GM21576 (cell line): Measurements from ENCODE around the gene USP7.
"Not testable (repeated sequence)": the region's sequence is repeated elsewhere in the genome, so short reads cannot be mapped to it uniquely, and the experiment has no call there.

Experiments
- ATAC-seq: cut with Tn5 transposase; IDR thresholded peaks from one replicate; pipeline ENCODE4 v1.9.1; 2021; ENCODE audit warnings: mild to moderate bottlenecking, moderate library complexity; ENCODE audit not compliant: unreplicated experiment

The USP7 gene

GRCh38 chr16:8975039-8975438 is 11.3 kb upstream of the USP7 start:
- no peak for ATAC-seq

- no peak for ATAC-seq
These were observed 9.3 kb upstream of the USP7 start for GRCh38 chr16:8972843-8973586.

- no peak for ATAC-seq
These were observed 7.7 kb upstream of the USP7 start for GRCh38 chr16:8971416-8971815.

GRCh38 chr16:8969202-8969897 is 5.6 kb upstream of the USP7 start:
- ATAC-seq = not testable (repeated sequence)

GRCh38 chr16:8968054-8968453 is 4.3 kb upstream of the USP7 start:
- ATAC-seq = not testable (repeated sequence)

GRCh38 chr16:8967132-8967821 is 3.6 kb upstream of the USP7 start:
- ATAC-seq = no peak

- no peak for ATAC-seq
These were observed 3.1 kb upstream of the USP7 start for GRCh38 chr16:8966817-8967131.

GRCh38 chr16:8964462-8964861 is 756 bp upstream of the USP7 start:
- no peak for ATAC-seq

- no peak for ATAC-seq
These were observed 491 bp downstream of the USP7 start for GRCh38 chr16:8963010-8963820.

GRCh38 chr16:8962393-8963009 is 1.2 kb downstream of the USP7 start:
- ATAC-seq = no peak

- ATAC-seq = no peak
These were observed 1.8 kb downstream of the USP7 start for GRCh38 chr16:8961811-8962390.

GRCh38 chr16:8960788-8961109 is 3.0 kb downstream of the USP7 start:
- no peak for ATAC-seq

- no peak for ATAC-seq
These were observed 3.6 kb downstream of the USP7 start for GRCh38 chr16:8959921-8960787.

- no peak for ATAC-seq
These were observed 5.2 kb downstream of the USP7 start for GRCh38 chr16:8958344-8959167.

GRCh38 chr16:8957509-8958157 is 6.1 kb downstream of the USP7 start:
- no peak for ATAC-seq

GRCh38 chr16:8957063-8957397 is 6.7 kb downstream of the USP7 start:
- no peak for ATAC-seq

GRCh38 chr16:8956265-8957062 is 7.2 kb downstream of the USP7 start:
- ATAC-seq = no peak

GRCh38 chr16:8955828-8956227 is 7.9 kb downstream of the USP7 start:
- ATAC-seq = no peak
